SU-DHL-6 (cell line): ENCODE measurements around the gene ATRN.

ENCODE experiments used
- CTCF ChIP-seq: fragments of 200-600 bp; sonication (generic); IDR thresholded peaks from one replicate; pipeline ENCODE4 v1.5.1; 2017; ENCODE audit warnings: antibody characterized with exemption, mild to moderate bottlenecking, low read length, moderate library complexity; ENCODE audit not compliant: insufficient read depth, poor library complexity, severe bottlenecking
- EZH2phosphoT487 ChIP-seq: fragments of 200-600 bp; sonication (generic), shearing (Covaris generic); conservative IDR thresholded peaks from 2 replicates; pipeline ENCODE4 v1.6.1; 2018; ENCODE audit warnings: mild to moderate bottlenecking, antibody characterized with exemption, low read length, moderate library complexity, mixed read lengths

- no peak for TF ChIP-seq CTCF
- no peak for TF ChIP-seq EZH2phosphoT487
Observed at GRCh38 chr20:3461211-3461771, 9.5 kb upstream of the ATRN start.
